OCI-LY7 (cell line): ENCODE results near the gene FAM136A. TPM values are rescaled to one million over a fixed set of nuclear protein-coding genes. Genes with fewer than 3 reads are reported as not detected.
A peak's percentile ranks its signal among the peaks of the same experiment; 100 is the strongest.

ENCODE experiments used
- Bru-seq: library from RNA; stranded (reverse); fragments of 400-500 nt; gene quantifications from one replicate; lab custom pipeline; 2021; lab: Mats Ljungman, UMichigan
- BruChase-seq, 2 experiments: library from RNA; stranded (reverse); fragments of 400-500 nt; gene quantifications; one replicate each; lab custom pipeline; 2021; lab: Mats Ljungman, UMichigan
- BruUV-seq: library from RNA; stranded (reverse); fragments of 400-500 nt; replicated peaks from 2 replicates; lab custom pipeline; 2021; lab: Mats Ljungman, UMichigan
- CTCF ChIA-PET: fragments of 300-600 bp; sonication (Branson Sonifier 250); formaldehyde crosslinking; loops from one replicate; lab custom pipeline; 2022; ENCODE audit warnings: antibody characterized with exemption; ENCODE audit not compliant: unreplicated experiment; lab: Charles Lee
- POLR2A ChIA-PET: fragments of 300-600 bp; sonication (Branson Sonifier 250); formaldehyde crosslinking; loops from one replicate; lab custom pipeline; 2022; ENCODE audit warnings: antibody characterized with exemption; lab: Charles Lee
- DNase-seq: peaks from one replicate; pipeline ENCODE4 v3.0.0-alpha.2; 2015; ENCODE audit warnings: low spot score
- H2AFZ ChIP-seq: fragments of 200-600 bp; sonication (generic), shearing (Covaris generic); 2 replicates; pipeline ENCODE4 v1.6.1; 2014; ENCODE audit warnings: mild to moderate bottlenecking, antibody characterized with exemption, low read length, moderate library complexity
- H3K27ac ChIP-seq: fragments of 200-600 bp; sonication (generic); 2 replicates; pipeline ENCODE4 v1.5.1; 2014; ENCODE audit warnings: mixed run types, low read depth, mild to moderate bottlenecking, moderate library complexity, low read length, inconsistent platforms; ENCODE audit not compliant: poor library complexity, severe bottlenecking
- H3K36me3 ChIP-seq: fragments of 200-600 bp; sonication (generic); 2 replicates; pipeline ENCODE4 v1.6.1; 2014; ENCODE audit warnings: mild to moderate bottlenecking, antibody characterized with exemption, low read length, moderate library complexity, mixed read lengths; ENCODE audit not compliant: insufficient read depth
- H3K4me1 ChIP-seq: fragments of 200-600 bp; sonication (generic); 2 replicates; pipeline ENCODE4 v1.5.1; 2014; ENCODE audit warnings: mild to moderate bottlenecking, low read length; ENCODE audit not compliant: insufficient read depth, poor library complexity, severe bottlenecking
- H3K4me2 ChIP-seq: fragments of 200-600 bp; sonication (generic); 2 replicates; pipeline ENCODE4 v1.6.1; 2014; ENCODE audit warnings: mild to moderate bottlenecking, low read length
- H3K4me3 ChIP-seq: fragments of 200-600 bp; sonication (generic); 2 replicates; pipeline ENCODE4 v1.5.1; 2014; ENCODE audit warnings: mild to moderate bottlenecking, low read depth, low read length; ENCODE audit not compliant: poor library complexity, severe bottlenecking
- H3K79me2 ChIP-seq: fragments of 200-600 bp; sonication (generic); 2 replicates; pipeline ENCODE4 v1.6.1; 2016; ENCODE audit warnings: low read depth, mild to moderate bottlenecking, low read length, moderate library complexity, mixed read lengths; ENCODE audit not compliant: insufficient read depth
- H3K9me2 ChIP-seq: fragments of 200-600 bp; sonication (generic); 2 replicates; pipeline ENCODE4 v1.6.1; 2016; ENCODE audit warnings: mild to moderate bottlenecking, low read length, mixed read lengths; ENCODE audit not compliant: insufficient read depth
- H3K9me3 ChIP-seq: fragments of 200-600 bp; sonication (generic); 2 replicates; pipeline ENCODE4 v1.6.1; 2014; ENCODE audit warnings: mild to moderate bottlenecking, mixed run types, low read length, mixed read lengths
- H4K20me1 ChIP-seq: fragments of 200-600 bp; sonication (generic); 2 replicates; pipeline ENCODE4 v1.6.1; 2014; ENCODE audit warnings: mild to moderate bottlenecking, antibody characterized with exemption, low read length, moderate library complexity, mixed read lengths; ENCODE audit not compliant: insufficient read depth
- CTCF ChIP-seq: fragments of 200-600 bp; sonication (generic); conservative IDR thresholded peaks from 2 replicates; pipeline ENCODE4 v1.5.1; 2014; ENCODE audit warnings: mild to moderate bottlenecking, antibody characterized with exemption, low read length, moderate library complexity, mixed read lengths
- EZH2phosphoT487 ChIP-seq: fragments of 200-600 bp; sonication (generic); IDR thresholded peaks from 2 replicates; pipeline ENCODE4 v1.6.1; 2018; ENCODE audit warnings: low read depth, borderline replicate concordance, mild to moderate bottlenecking, mixed run types, antibody characterized with exemption, low read length, moderate library complexity, mixed read lengths
- intact Hi-C: fragments of 100-400 bp; cut with micrococcal nuclease; formaldehyde crosslinking; loops from one replicate; pipeline ENCODE4 v1.10.0; 2022; ENCODE audit not compliant: unreplicated experiment
- long read RNA-seq: library from polyadenylated mRNA; stranded (forward); transcript quantifications from one replicate; pipeline ENCODE4 v2.0.0, GENCODE V29; 2022
- total RNA-seq, 2 experiments: library from RNA; depleted of rRNA in 1 of 2; stranded (reverse); fragments of >200 nt in 1 of 2; shearing (Covaris generic) in 1 of 2; gene quantifications; 2 replicates each; pipeline ENCODE4 v1.2.3, GENCODE V29; 2014 to 2022

Gene FAM136A
- total RNA-seq (2014; rRNA removed; shearing (Covaris generic)) (57.2 and 71.0 TPM in 2 replicates), total RNA-seq (2022) (70.8 and 82.2 TPM in 2 replicates), Bru-seq, nascent RNA (percentile 86 among the genes with signal in this experiment), BruChase-seq, experiment 1, labeled RNA remaining after a 6-hour chase (percentile 98 among the genes with signal in this experiment), BruChase-seq, experiment 2, labeled RNA remaining after a 2-hour chase (percentile 97 among the genes with signal in this experiment)
- long read RNA-seq, transcript FAM136A-201 (3 exons, 1,810 nt): major isoform, 203 of 242 reads
- long read RNA-seq, transcript FAM136A-205 (3 exons, 2,398 nt): minor isoform, 15 of 242 reads
- long read RNA-seq, partial matches to known transcripts: 2 of 242 reads
- long read RNA-seq, other reads (novel, unspliced or antisense): 18 of 242 reads

DNA sequence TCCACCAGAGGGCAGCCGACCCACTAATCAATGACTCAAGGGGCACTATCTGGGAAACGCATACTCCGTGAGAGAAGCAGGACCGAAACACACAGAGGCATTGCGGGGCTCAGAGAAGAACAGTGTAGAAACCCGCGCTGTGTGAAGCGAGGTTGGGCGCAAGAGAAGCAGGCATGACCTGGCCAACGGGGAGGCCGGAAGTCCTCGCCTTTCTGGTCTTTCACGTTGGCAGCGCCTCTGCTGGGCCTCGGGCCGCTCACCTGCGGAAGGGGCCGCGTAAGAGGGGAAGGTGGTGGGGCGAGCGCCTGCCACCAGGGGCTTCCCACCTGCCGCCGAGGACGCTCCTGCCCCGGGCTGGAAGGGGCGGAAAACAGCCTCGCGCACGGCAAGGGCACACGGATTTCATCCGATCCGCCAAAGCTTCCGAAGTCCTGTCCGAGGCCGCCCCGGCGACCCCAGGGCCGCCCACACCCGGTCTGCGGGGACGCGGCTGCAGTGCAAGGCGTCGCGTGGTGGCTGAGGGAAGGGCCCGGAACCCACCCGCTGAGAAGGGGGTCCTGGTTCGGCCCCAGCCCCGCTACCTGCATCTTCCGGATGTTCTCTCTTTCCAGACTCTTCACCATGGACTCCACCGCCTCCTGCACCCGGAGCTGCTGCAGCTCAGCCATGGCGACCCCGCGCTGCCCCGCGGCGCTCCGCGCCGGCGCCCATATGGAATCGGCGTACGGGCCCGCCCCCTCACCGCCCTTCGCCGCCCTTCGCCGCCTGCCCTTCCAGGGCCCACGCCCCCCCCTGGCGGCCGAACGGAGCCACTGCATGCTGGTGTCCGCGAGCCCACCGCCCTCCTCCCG is at the start of gene FAM136A:
Gene FAM136A, minus strand, starts transcription at position 724 of the 851 bp plus-strand sequence. Its CDS starts 56 bp downstream, at position 668.
- intact Hi-C loops: loop anchor here (1.0 to 10.0 kb wide), 4 partner anchors 111 to 647 kb away; partner anchors contain the start of gene C2orf42
- BruUV-seq: TSS peak; percentile 89
- POLR2A ChIA-PET: interaction anchor here (0.5 to 2.1 kb wide), 3 partner anchors 8 to 998 kb away, joined by 5 to 8 read pairs (median 5); partner anchors contain the start of gene SNRPG
- CTCF ChIA-PET: no interaction called here
- H3K9me2 ChIP-seq: no peaks in the 10 kb centered on the region
- H4K20me1 ChIP-seq: no peaks in the 10 kb centered on the region
- H3K79me2 ChIP-seq: peaks cover 10% of the 10 kb centered on the region; the same call in 1 of the 2 replicates
- peak within 1 kb of the TSS; percentile 78 for H3K4me2 ChIP-seq
- peaks cover 8% of the 10 kb centered on the region for H3K4me1 ChIP-seq
- H3K36me3 ChIP-seq: peaks cover 39% of the 10 kb centered on the region
- peak; percentile 90 for DNase-seq
- TF ChIP-seq CTCF (peak; percentile 82), EZH2phosphoT487 (no peak)
- H2AFZ ChIP-seq: peak within 1 kb of the TSS; percentile 40
- H3K4me3 ChIP-seq: peak within 1 kb of the TSS; percentile 84
- peak within 1 kb of the TSS; percentile 54 for H3K27ac ChIP-seq
- 0 out of 2 replicates have a peak, but pooled peaks cover 3% of the 10 kb centered on the region for H3K9me3 ChIP-seq

GRCh38 chr2:70349921-70350685 is 48.2 kb upstream of the FAM136A start:
- Histone ChIP-seq H2AFZ (no peak overlapping the region), H4K20me1 (no peaks in the 10 kb centered on the region), H3K4me2 (no peak overlapping the region), H3K4me1 (no peaks in the 10 kb centered on the region), H3K9me2 (no peaks in the 10 kb centered on the region), H3K27ac (no peak overlapping the region), H3K9me3 (no peaks in the 10 kb centered on the region), H3K36me3 (no peaks in the 10 kb centered on the region), H3K4me3 (no peak overlapping the region), H3K79me2 (no peaks in the 10 kb centered on the region)
- ChIA-PET POLR2A (no interaction called here), CTCF (interaction anchor here (1.1 kb wide), 1 partner anchor 10 kb away, joined by 3 read pairs; no protein-coding TSS in a partner anchor)
- intact Hi-C loops: no loop called here
- TF ChIP-seq EZH2phosphoT487: no peak
- TF ChIP-seq CTCF: no peak
- no TSS peak for BruUV-seq
- no peak for DNase-seq
